GM19324 (cell line): ENCODE data around the gene BTBD2.

Experiments used
- ATAC-seq: cut with Tn5 transposase; IDR thresholded peaks from one replicate; pipeline ENCODE4 v1.9.1; 2021; ENCODE audit warnings: mild to moderate bottlenecking, moderate library complexity; ENCODE audit not compliant: unreplicated experiment, low FRiP score

BTBD2 gene

GRCh38 chr19:2015608-2015950 lies at the start of gene BTBD2:
Gene BTBD2 (minus strand): TSS chr19:2015714. CDS start chr19:2015703, 11 bp downstream.
- peak; percentile 42 for ATAC-seq

- ATAC-seq: no peak
Measured at GRCh38 chr19:2064788-2065524, 49.4 kb upstream of the BTBD2 start.

GRCh38 chr19:2064395-2064787 lies 48.9 kb upstream of the BTBD2 start:
- no peak for ATAC-seq

DNA sequence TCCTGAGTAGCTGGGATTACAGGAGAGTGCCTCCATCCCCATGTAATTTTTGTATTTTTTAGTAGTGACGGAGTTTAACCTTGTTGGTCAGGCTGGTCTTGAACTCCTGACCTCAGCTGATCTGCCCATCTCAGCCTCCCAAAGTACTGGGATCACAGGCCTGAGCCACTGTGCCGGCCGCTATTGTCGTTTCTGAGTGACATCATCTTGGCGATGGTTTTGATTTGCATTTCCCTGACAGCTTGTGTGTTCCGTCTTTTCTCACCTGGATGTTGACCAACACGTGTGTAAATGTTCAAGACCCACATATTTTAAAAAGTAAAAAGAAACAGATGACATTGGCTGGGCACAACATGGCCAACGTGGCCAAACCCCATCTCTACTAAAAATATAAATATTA lies 48.3 kb upstream of the BTBD2 start:
- ATAC-seq: no peak

GRCh38 chr19:2062770-2063169 lies 47.3 kb upstream of the BTBD2 start:
- no peak for ATAC-seq

GRCh38 chr19:2062389-2062729 lies 46.8 kb upstream of the BTBD2 start:
- ATAC-seq: no peak

GRCh38 chr19:2061495-2062388 lies 46.2 kb upstream of the BTBD2 start:
- ATAC-seq: peak; percentile 81

DNA sequence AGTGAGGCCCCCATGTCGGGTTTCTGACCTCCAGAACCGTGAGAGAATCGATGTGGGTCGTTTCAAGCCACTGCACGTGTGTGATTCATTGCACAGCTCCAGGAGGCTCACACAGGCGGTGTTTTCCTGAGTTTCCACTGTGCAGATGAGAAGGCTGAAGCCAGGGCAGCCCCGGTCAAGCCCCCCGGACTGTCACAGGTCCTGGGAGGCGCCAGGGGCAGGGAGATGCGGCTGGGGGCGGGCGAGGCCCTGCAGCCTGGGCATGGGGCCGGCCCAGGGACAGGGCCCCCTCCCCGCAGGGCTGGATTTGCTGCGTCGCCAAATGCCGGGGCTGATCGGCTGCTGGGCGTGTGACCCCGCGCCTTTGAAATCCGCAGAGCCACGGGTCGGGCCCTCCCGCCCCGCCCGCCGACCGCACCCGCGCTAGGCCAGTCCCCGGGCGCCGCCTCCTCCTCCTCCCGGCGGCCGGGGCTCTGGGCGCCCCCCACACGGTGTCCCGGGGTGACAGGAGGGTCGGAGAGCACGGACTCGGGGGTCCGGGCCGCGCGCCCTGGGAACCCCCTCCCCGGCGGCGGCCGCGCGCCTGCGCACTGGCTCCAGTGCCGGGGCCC lies 45.5 kb upstream of the BTBD2 start:
- ATAC-seq: peak; percentile 16

GRCh38 chr19:2059422-2060201 lies 44.1 kb upstream of the BTBD2 start:
- ATAC-seq: no peak

- ATAC-seq: no peak
Measured at GRCh38 chr19:2058570-2059421, 43.3 kb upstream of the BTBD2 start.

DNA sequence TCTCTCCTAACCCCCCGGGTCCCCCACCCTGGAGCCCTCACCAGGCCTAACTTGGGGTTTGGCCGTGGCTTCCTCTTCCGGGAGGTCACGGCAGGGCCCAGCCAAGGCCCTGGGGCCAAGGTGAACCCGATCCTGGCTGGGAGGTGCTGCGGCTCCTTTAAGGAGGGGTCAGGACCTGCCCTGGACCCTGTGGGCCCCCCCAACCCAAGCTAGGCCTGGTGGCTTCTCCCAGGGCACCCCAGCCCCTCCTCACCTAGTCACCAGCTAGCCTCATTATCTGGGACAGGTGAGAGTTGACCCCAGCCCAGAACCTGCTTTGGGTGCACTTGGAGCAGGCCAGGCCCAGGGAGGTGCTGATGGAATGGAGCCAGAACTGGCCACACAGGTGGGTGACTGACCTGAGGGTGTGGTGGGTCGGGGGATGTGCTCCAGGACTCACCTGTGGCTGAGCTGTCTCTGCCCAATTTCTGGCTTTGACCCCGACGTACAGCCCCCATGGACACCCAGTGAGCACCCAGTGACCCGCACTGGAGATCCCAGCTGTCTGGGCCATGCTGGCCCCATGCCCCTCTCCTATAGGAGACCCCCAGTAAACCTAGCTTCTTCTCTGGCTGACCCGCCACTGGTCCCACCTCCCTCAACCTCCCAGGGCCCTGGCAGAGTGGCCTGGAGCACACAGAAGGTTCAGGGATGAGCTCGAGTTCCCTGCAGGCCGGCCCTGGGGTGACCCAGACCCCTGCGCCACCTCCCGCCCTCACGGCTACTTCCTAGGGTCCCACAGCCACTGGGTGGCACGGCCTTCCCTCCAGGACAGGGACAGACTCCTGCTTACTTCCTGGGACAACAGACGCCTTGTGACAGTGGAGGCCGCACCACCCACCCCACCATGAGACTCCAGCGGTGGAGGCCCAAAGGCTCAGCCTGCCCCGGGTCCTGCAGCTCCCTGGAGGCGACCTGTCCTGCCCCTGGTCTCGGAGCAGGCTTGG lies 42.3 kb upstream of the BTBD2 start:
- no peak for ATAC-seq

- no peak for ATAC-seq
Measured at GRCh38 chr19:2056837-2057192, 41.3 kb upstream of the BTBD2 start.

DNA sequence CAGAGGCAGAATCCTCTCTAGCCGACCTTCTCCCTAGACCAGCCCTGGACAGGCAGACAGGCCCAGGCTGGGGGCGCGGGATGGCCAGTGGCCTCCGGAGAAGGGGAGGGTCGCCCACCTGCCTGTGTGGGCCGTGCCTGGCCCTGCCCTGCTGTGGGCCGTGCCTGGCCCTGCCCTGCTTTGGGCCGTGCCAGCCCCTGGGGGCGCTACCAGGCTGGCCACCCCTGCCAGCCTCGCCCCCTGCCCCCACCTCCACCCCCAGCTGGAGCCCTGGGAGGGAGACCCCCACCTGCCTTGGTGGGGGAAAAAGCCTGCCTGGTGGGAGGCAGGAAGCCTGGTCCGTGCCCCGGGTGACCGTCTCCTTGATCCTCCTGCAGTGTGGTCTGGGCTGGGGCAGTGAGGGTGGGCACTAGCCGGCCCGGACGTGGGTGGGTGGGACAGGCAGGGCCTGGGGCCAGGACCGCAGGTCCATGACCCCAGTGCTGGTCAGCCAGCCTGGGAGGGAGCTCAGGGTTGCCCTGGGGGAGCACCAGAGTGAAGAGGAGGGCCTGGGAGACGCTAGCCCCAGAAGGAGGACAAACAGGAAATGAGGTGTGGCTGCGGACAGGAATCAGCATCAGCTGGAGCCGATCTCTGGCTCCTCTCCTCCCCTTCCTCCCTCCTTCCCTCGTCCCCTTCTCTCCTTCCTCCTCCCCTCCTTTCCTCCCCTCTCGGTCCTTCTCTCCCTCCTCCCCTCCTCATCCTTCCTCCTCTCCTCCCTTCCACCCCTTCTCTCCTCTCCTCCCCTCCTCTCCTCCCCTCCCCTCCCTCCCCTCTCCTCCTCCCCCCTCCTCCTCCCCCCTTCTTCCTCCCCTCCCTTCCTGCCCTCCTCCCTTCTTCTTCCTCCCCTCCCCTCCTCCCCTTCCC lies 40.7 kb upstream of the BTBD2 start:
- ATAC-seq: no peak

DNA sequence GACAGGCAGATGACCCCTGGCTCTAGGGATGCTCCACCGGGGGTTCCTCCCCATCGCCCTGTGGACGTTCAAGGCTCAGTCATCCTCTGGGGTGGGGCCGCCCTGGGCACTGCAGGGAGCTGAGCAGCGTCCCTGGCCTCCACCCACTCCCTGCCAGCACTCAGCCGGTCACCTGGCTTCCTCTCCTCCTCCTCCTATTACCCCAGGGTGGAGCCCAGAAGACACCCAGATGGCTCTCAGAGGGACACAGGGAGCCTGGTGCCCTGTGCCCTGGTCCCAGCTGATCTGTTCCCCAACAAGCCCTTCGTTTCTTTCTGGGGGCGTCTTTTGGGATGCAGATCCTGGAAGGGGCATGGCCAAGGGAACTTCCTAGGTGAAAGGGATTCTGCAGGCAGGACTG lies 39.2 kb upstream of the BTBD2 start:
- ATAC-seq: no peak

- no peak for ATAC-seq
Measured at GRCh38 chr19:2053601-2054389, 38.3 kb upstream of the BTBD2 start.

DNA sequence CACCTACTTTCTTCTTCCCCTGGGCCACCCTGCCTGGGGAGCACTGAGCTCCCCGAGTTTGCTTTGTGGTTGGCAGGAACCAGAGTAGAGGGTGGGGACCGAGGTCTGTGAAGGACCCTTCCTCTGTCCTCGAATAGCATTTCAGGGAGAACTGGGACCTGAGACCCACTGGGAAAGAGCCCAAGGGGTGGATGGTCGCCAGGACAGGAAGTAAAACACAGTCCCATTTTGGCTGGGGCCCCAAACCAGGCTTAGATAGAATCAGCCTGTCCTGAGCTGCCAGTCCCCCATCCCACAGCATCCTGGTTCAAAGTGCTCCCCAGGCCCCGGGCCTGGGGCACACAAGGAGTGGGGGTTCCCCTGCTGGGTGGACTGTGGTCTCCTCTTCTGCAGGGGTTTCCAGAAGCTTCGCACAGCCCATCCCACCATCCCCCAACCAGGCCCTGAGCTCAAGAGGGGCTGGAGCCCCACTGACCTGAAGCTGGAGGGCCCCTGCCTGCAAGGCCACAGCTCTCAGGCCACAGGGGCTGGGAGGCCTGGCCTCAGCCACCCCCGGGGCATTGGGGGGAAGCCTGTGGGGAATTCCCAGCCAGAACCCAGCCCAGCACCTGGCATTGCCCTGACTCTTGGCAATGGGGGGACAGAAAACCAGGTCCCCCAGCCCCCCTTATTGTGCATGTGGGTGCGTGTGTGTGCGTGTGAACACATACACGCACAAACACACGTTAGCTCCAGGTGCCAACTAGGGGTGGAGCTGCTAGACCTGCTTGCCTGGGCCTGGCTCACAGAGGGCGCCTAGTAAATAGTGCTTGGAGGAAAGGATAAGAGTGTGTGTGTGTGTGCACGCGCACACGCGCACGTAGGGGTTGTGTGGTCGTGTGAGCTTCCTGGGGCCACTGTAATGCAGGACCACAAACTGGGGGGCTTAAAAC lies 36.5 kb upstream of the BTBD2 start:
- ATAC-seq: no peak
